ENCODE data around the gene ASIC1.

- TF ChIP-seq CTCF (conservative IDR thresholded peaks at IDR 0.05) (no peak), ZFX (IDR thresholded peaks at IDR 0.05) (no peak)
Measured at GRCh38 chr12:50127546-50127945, 70.2 kb downstream of the ASIC1 start.
